Upper lobe of right lung (tissue), 1 donor: Measurements from ENCODE around the gene SGIP1. TPM values are rescaled to one million over a fixed set of nuclear protein-coding genes. Genes with fewer than 3 reads are reported as not detected.

ENCODE experiments used
- ATAC-seq: fragments of 200-7000 bp; cut with Tn5 transposase; one replicate; pipeline ENCODE4 v1.9.1; 2020; ENCODE audit warnings: mild to moderate bottlenecking, moderate library complexity
- DNase-seq: peaks from one replicate; pipeline ENCODE4 v3.0.0-alpha.2; 2020
- H3K27ac ChIP-seq: fragments of 200-600 bp; one replicate; pipeline ENCODE4 v1.8.0; 2022
- H3K27me3 ChIP-seq: fragments of 200-600 bp; one replicate; pipeline ENCODE4 v1.8.0; 2022; ENCODE audit warnings: mild to moderate bottlenecking
- H3K36me3 ChIP-seq: fragments of 200-600 bp; one replicate; pipeline ENCODE4 v1.8.0; 2022
- H3K4me1 ChIP-seq: fragments of 200-600 bp; one replicate; pipeline ENCODE4 v1.8.0; 2022
- H3K4me3 ChIP-seq: fragments of 200-600 bp; one replicate; pipeline ENCODE4 v1.8.0; 2022; ENCODE audit warnings: mild to moderate bottlenecking
- H3K9me3 ChIP-seq: fragments of 200-600 bp; one replicate; pipeline ENCODE4 v1.8.0; 2022
- CTCF ChIP-seq: fragments of 200-600 bp; IDR thresholded peaks from one replicate; pipeline ENCODE4 v1.8.0; 2022; ENCODE audit warnings: antibody characterized with exemption
- intact Hi-C: fragments of 100-400 bp; cut with DNase I; formaldehyde crosslinking; loops from one replicate; pipeline ENCODE4 v1.11.0; 2022
- total RNA-seq: library from RNA; stranded (reverse); fragmentation: NEBNext Ultra II Directional; extraction: Animal tissue kit (Norgen Biotek cat#: 25700); gene quantifications from one replicate; pipeline ENCODE4 v1.2.1, GENCODE V29; 2021
- donor health status: DM: no; HTN: yes; CAD: no; lungs with severe emphysema.

The SGIP1 gene
- total RNA-seq, 1 donor from 2014 or later: 19.8 TPM

DNA sequence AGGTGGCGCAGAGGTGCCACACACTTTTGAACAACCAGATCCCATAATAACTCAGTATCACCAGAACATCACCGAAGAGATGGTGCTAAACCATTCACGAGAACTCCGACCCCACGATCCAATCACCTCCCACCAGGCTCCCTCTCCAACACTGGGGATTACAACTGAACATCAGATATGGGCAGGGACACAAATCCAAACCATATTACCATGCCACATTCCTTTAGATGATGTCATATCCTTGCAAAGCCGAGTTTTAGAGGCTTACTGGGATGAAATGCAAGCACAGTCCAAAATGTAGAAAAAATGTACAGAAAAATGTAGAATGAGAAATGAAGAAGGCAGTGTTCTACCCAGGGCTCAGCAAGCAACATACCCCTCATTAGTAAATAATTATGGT is 64.7 kb downstream of the SGIP1 start:
- intact Hi-C loops: no loop called here
- no peak for ATAC-seq
- TF ChIP-seq CTCF: no peak

GRCh38 chr1:66599346-66599745 is 65.4 kb downstream of the SGIP1 start:
- H3K4me1 ChIP-seq: no peaks in the 10 kb centered on the region
- ATAC-seq: no peak
- H3K36me3 ChIP-seq: no peaks in the 10 kb centered on the region
- no peaks in the 10 kb centered on the region for H3K27me3 ChIP-seq
- DNase-seq: no peak
- no peaks in the 10 kb centered on the region for H3K9me3 ChIP-seq
- intact Hi-C loops: no loop called here
- H3K4me3 ChIP-seq: no peak overlapping the region
- no peak for TF ChIP-seq CTCF
- no peak overlapping the region for H3K27ac ChIP-seq

More for the DNA sequence above, 64.7 kb downstream of the SGIP1 start:
- H3K27ac ChIP-seq: no peak overlapping the region
- no peak for DNase-seq
- no peaks in the 10 kb centered on the region for H3K9me3 ChIP-seq
- no peak overlapping the region for H3K4me3 ChIP-seq
- no peaks in the 10 kb centered on the region for H3K4me1 ChIP-seq
- no peaks in the 10 kb centered on the region for H3K36me3 ChIP-seq
- no peaks in the 10 kb centered on the region for H3K27me3 ChIP-seq

DNA sequence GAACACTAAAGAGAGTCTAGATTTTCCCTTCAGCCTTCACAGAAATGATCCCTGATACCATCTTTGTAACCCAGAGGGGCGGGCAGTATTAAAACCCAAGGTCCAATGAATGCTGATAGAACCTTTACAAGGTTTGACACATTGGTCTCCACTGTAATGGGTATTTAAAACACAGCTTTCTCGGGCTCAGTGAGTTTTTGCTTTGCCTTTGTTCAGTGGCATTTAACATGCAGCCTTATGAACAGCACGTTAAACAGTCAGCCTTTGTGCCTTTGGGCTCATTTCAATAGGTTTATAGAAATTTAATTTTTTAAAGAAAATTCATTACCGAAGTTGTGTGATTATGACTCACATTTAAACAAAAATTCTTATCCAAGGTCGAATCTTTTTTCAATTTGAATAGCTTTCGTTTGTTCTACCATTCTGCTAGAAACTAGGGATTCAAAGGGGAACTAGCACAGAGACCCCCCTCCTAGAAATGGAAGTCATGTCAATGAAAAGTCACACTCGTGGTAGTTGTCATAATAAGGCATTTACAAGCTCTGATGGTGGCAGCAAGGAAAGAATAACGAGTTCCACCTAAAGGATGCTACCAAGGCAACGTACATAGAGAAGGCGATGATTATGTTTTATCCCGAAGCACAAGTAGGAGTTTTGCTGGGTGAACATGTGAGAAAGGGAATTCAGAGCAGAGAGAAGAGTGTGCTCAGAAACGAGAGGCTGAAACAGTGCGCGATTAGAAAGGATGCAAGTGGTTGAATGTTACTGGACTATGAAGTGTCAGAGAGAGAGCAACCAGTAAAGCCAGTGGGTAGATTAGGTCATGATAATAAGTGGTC is 66.2 kb downstream of the SGIP1 start:
- H3K9me3 ChIP-seq: no peaks in the 10 kb centered on the region
- H3K4me3 ChIP-seq: no peak overlapping the region
- intact Hi-C loops: no loop called here
- no peak for TF ChIP-seq CTCF
- H3K4me1 ChIP-seq: no peaks in the 10 kb centered on the region
- H3K36me3 ChIP-seq: no peaks in the 10 kb centered on the region
- no peak for DNase-seq
- no peaks in the 10 kb centered on the region for H3K27me3 ChIP-seq
- no peak for ATAC-seq
- no peak overlapping the region for H3K27ac ChIP-seq

- H3K9me3 ChIP-seq: no peaks in the 10 kb centered on the region
- H3K4me3 ChIP-seq: no peak overlapping the region
- no peak for DNase-seq
- TF ChIP-seq CTCF: no peak
- no peaks in the 10 kb centered on the region for H3K36me3 ChIP-seq
- H3K27ac ChIP-seq: no peak overlapping the region
- H3K27me3 ChIP-seq: no peaks in the 10 kb centered on the region
- ATAC-seq: no peak
- intact Hi-C loops: no loop called here
- H3K4me1 ChIP-seq: no peaks in the 10 kb centered on the region
Observed at GRCh38 chr1:66605419-66605997, 71.6 kb downstream of the SGIP1 start.

DNA sequence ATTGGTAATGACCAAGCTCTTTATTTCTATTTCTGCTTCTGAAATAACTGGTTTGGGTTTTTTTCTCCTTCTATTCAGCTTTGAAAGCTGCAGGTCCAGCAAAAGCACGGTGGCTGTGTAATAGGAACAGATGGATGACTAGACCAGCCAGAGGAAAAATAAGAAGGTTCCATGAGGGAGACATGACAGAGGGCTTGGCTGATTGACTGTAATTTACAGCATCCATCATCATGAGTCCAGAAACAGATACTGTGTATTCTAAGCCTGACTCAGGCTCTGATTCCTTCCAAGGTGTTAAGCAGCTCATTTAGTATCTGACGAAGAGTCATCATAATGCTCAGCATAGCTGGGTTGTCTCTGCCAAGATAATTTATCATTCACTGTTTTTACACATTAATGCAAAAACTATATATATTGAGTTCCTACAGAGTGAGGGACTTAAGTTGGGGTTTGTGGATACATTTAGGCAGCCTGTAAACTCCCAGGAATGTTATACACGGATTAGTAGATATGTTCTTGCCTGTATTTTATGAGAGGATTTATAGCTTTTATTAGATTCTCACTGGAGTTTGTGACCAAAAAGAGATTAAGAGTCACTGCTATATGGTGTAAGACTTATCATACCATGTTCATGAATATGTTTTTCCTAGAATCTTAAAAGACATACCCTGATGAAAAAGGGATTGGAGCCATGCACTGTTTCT is 72.6 kb downstream of the SGIP1 start:
- intact Hi-C loops: no loop called here
- no peak for ATAC-seq

More for the DNA sequence above, 72.6 kb downstream of the SGIP1 start:
- no peak for DNase-seq
- H3K4me1 ChIP-seq: no peaks in the 10 kb centered on the region
- H3K27me3 ChIP-seq: no peaks in the 10 kb centered on the region
- no peak overlapping the region for H3K27ac ChIP-seq
- no peaks in the 10 kb centered on the region for H3K9me3 ChIP-seq
- no peak overlapping the region for H3K4me3 ChIP-seq
- no peaks in the 10 kb centered on the region for H3K36me3 ChIP-seq
- TF ChIP-seq CTCF: no peak
